LNCAP (cell line): ENCODE measurements around the gene ARHGAP8.

Experiments used
- TF ChIP-seq, protein P1 (sequence below): fragments of 450-650 bp; IDR thresholded peaks from 2 replicates; pipeline ENCODE4 v1.5.1; 2017; ENCODE audit warnings: mild to moderate bottlenecking

The ARHGAP8 gene

DNA sequence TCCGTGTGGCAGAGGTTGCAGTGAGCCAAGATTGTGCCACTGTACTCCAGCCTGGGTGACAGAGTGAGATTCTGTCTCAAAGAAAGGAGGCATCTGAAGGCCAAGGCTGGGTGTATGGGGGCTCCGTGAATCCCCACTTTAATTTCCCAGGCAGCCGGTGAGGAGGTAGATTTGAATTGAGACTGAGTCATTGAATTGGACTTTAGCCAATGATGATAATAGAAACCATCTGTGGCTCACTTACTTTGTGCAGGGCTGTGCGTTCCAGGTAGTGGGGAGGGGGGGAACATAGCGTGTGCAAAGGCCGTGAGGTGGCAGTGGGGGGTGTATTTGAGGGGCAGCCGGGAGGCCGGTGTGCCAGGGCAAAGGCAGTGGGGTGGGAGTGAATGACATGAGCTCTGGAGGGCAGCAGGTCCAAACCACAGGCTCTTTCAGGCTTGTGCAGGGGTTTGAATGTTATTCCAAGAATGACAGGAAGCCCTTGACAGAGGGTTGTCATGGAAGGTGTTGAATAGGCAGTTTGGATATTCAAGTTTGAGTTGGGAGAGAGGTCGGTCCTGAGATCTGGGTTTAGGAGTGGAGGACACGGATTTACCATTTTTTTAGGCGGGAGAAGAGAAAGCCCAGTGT lies 6.1 kb downstream of the ARHGAP8 start:
- TF ChIP-seq, protein P1, sequence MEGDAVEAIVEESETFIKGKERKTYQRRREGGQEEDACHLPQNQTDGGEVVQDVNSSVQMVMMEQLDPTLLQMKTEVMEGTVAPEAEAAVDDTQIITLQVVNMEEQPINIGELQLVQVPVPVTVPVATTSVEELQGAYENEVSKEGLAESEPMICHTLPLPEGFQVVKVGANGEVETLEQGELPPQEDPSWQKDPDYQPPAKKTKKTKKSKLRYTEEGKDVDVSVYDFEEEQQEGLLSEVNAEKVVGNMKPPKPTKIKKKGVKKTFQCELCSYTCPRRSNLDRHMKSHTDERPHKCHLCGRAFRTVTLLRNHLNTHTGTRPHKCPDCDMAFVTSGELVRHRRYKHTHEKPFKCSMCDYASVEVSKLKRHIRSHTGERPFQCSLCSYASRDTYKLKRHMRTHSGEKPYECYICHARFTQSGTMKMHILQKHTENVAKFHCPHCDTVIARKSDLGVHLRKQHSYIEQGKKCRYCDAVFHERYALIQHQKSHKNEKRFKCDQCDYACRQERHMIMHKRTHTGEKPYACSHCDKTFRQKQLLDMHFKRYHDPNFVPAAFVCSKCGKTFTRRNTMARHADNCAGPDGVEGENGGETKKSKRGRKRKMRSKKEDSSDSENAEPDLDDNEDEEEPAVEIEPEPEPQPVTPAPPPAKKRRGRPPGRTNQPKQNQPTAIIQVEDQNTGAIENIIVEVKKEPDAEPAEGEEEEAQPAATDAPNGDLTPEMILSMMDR: no peak

DNA sequence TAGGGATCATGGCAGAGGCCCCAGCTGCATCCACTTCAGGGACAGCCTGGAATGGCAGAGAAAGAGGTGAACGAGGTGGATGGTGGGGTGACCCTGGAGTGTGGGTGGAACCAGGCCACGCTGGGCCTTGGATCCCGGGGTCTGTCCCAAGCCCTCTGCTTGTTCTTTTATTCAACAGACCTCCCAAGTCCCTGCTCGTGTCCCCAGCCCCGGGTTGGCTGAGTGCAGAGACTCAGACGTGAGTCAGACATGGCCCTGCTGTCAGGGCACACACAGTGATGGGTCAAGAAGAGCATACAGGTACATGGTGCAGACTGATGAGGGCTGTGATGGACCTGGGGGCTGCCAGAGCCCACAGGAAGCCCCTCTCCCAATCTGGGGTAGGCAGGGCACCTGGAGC lies 6.6 kb downstream of the ARHGAP8 start:
- TF ChIP-seq, protein P1: no peak

GRCh38 chr22:44759430-44760310 lies 7.3 kb downstream of the ARHGAP8 start:
- TF ChIP-seq, protein P1: no peak

- TF ChIP-seq, protein P1: no peak
Measured at GRCh38 chr22:44760476-44760875, 8.1 kb downstream of the ARHGAP8 start.

- TF ChIP-seq, protein P1: no peak
Measured at GRCh38 chr22:44761025-44761424, 8.7 kb downstream of the ARHGAP8 start.

DNA sequence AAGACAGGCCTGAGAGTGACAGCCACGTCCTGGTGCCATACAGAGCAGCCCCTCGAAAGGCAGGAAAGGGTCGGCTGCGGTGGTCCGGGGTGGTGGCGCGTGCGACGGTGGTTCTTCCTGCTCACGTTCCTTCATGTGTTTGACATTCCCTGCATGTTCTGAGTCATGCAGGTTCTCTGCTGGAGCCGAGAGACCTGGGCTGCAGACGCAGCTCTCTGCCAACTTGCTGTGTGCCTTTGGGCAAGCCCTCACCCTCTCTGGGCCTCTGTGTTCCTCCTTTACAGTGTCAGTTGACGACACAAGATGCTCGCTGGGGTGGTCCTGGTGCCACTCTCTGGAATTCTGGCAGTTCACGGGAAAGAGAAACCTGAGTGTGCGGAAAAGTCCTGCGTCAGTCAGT lies 12.0 kb downstream of the ARHGAP8 start:
- TF ChIP-seq, protein P1: no peak

- TF ChIP-seq, protein P1: no peak
Measured at GRCh38 chr22:44764974-44765373, 12.6 kb downstream of the ARHGAP8 start.
